HG03432 (cell line): Measurements from ENCODE around the gene SRRM1.
"Not testable (repeated sequence)": the region's sequence is repeated elsewhere in the genome, so short reads cannot be mapped to it uniquely, and the experiment has no call there.

Source experiments
- ATAC-seq: cut with Tn5 transposase; IDR thresholded peaks from one replicate; pipeline ENCODE4 v1.9.1; 2021; ENCODE audit warnings: mild to moderate bottlenecking, moderate library complexity; ENCODE audit not compliant: unreplicated experiment

SRRM1 gene

GRCh38 chr1:24714859-24715520 is 71.9 kb downstream of the SRRM1 start:
- ATAC-seq = no peak

DNA sequence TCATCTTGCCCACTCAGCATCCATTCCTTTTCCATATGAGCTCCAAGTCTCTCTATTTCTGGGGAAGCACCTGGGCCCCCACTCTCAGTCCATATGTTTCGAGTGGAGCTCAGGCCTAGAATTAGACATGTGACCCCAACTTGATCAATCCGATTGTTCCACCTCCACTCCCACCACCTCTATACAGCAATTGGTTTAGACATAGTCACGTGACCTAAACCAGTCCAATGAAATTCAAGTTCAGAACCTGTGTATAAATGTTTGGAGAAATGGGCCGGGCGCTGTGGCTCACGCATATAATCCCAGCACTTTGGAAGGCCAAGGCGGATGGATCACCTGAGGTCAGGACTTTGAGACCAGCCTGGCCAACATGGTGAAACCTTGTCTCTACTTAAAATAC is 72.6 kb downstream of the SRRM1 start:
- no peak for ATAC-seq

GRCh38 chr1:24717887-24718650 is 75.0 kb downstream of the SRRM1 start:
- no peak for ATAC-seq

DNA sequence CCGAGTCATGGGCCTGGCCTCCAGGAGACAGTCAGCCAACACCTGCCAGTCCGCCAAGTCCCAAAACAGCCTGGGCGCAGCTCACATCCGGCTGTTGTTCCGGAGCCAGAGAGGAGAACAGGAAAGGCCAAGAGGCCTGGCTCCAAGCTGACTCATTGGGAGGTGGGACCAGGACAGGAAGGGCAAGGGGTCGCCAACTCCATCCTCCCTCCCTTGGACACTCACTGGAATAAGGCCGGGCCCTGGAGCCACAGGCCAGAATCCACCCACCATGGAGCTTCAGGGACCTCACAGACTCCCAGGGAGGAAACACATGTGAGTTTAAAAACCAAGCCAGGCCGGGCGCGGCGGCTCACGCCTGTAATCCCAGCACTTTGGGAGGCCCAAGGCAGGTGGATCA is 77.0 kb downstream of the SRRM1 start:
- ATAC-seq = no peak

- no peak for ATAC-seq
Measured at GRCh38 chr1:24721533-24721932, 78.4 kb downstream of the SRRM1 start.

GRCh38 chr1:24722073-24723035 is 79.3 kb downstream of the SRRM1 start:
- ATAC-seq = not testable (repeated sequence)
